SK-N-DZ (cell line): ENCODE data around the gene PTPRJ. TPM values are rescaled to one million over a fixed set of nuclear protein-coding genes. Genes with fewer than 3 reads are reported as not detected.
"Not testable (repeated sequence)": the region's sequence is repeated elsewhere in the genome, so short reads cannot be mapped to it uniquely, and the experiment has no call there.

Experiments used
- DNase-seq: peaks from one replicate; pipeline ENCODE4 v3.0.0-alpha.2; 2015; ENCODE audit warnings: low spot score
- polyA plus RNA-seq, 2 experiments: library from polyadenylated mRNA; depleted of rRNA; stranded (reverse); fragments of >200 nt; gene quantifications; 2 replicates each; pipeline ENCODE4 v1.2.3, GENCODE V29; 2014

The PTPRJ gene
- 0.14 and 0.30 TPM in 2 replicates for polyA plus RNA-seq (2014; cell fraction: cytosol; rRNA removed)
- 0.12 TPM in 1 of 2 replicates, not detected in the other for polyA plus RNA-seq (2014; cell fraction: nucleus; rRNA removed)

DNA sequence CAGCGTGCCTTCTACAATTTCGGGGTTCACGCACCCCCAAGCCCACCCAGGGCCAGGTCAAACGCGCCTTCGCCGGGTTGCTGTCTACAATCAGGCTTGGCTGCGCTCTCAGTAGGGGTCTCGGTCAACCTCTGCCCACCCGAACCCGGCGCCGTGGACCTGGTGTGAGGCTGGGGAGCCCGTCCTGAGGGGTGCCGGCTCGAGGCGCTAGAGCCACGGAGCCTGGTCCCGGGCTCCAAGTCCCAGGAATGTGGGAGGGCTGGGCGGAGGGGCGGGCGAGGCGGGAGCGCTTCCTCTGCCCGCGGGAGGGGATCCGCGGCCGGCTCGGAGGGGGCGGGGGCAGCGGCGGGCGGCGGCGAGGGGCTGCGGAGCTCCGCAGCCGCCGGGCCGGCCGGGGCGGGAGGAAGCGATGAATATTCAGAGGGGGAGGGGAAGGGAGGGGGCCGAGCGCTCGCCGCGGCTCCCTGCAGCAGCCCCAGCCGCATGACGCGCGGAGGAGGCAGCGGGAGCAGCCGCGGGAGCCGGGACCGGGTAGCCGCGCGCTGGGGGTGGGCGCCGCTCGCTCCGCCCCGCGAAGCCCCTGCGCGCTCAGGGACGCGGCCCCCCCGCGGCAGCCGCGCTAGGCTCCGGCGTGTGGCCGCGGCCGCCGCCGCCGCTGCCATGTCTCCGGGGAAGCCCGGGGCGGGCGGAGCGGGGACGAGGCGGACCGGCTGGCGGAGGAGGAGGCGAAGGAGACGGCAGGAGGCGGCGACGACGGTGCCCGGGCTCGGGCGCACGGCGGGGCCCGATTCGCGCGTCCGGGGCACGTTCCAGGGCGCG, at the start of gene PTPRJ:
PTPRJ (plus strand) TSS at position 472 of the 819 bp plus-strand sequence. CDS start 354 bp downstream, outside the sequence.
- DNase-seq: no peak

DNA sequence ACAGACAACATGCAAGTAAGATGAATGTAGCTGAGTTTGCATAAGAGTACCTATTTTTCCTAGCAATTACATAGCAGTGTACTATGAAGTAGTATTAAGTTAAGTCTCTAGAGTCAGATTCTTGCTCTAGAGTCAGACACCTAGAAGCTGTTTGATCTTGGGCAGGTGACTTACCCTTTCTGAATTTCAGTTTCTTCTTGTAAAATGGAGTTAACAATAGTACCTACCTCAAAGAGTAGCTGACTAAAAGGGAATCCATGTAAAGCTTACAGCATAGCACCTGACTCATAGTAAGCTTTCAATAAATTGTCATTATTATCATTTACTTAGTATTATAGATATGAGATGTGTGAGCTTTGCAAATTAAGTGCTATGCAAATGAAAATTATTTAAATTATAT, 47.8 kb upstream of the PTPRJ start:
- DNase-seq: no peak

DNA sequence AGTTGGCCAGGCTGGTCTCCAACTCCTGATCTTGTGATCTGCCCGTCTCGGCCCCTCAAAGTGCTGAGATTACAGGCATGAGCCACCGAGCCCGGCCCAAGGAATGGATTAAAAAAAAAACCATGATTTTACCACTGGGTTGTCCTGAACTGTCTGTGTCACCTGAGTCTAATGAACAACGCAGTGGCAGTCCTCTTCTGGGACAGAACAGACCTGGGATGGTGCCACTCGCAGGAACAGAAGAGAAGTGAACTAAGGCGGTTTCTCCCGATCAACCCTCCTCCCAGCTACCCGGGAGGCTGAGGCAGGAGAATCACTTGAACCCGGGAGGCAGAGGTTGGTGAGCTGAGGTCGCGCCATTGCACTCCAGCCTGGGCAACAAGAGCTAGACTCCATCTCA, 46.6 kb upstream of the PTPRJ start:
- not testable (repeated sequence) for DNase-seq

DNA sequence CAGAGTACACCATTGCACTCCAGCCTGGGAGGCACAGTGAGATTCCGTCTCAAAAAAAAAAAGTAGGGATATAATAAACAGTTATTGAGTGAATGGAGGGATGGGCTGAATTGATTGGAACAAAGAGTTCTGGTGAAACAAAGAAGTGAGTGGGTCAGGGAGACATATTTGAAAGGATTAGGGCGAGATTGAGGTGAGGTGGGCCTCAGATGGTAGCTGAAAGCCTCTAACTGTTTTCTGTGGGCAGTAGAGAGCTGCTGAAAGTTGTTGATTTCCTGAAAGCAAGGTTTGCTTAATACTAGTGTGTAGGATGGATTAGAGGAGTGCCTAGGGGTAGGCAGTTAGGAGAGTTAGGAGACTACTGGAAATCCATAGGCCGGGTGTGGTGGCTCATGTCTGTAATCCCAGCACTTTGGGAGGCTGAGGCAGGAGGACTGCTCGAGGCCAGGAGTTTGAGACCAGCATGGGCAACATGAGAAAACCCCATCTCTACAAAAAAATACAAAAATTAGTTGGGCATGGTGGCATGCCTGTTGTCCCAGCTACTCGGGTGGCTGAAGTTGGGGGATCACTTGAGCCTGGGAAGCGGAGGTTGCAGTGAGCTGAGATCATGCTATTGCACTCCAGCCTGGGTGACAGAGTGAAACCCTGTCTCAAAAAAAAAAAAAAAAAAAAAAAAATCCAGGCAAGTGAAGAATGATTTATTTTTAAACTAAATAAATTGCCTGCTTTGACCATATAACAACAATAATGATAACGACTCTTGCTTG, 41.4 kb upstream of the PTPRJ start:
- no peak for DNase-seq

DNA sequence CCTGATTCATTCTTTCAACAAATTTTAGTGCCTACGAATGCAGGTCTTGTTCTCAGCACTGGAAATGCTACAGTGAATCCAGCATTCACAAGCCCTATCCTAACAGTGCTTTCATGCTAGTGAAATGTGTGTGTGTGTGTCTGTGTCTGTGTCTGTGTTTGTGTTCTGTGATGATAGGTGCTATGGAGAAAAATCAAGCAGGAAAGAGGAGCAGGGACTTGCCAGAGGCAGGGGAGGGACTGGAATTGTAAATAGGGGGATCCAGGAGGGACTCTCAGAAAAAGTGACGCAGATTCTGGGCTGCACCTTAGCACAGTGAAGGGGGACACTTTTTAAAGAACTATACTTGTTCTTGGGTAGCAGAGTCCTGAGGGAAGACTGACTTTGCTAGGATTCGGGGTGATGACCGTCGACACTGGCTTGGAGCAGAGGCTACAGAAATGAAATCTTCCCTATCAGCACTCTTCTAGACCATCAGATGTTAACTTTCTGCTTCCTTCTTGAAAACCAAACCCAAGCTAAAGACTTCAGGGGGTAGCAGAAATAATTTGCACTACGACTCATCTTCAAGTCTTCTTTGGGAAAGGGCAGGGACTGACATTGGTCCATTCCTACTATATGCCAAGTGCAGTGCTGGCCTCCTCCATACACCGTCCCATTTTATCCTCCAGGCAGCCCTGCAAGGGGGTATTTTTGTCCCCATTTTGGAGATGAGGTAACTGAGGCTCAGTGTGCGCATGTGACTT, 39.3 kb upstream of the PTPRJ start:
- DNase-seq: no peak

DNA sequence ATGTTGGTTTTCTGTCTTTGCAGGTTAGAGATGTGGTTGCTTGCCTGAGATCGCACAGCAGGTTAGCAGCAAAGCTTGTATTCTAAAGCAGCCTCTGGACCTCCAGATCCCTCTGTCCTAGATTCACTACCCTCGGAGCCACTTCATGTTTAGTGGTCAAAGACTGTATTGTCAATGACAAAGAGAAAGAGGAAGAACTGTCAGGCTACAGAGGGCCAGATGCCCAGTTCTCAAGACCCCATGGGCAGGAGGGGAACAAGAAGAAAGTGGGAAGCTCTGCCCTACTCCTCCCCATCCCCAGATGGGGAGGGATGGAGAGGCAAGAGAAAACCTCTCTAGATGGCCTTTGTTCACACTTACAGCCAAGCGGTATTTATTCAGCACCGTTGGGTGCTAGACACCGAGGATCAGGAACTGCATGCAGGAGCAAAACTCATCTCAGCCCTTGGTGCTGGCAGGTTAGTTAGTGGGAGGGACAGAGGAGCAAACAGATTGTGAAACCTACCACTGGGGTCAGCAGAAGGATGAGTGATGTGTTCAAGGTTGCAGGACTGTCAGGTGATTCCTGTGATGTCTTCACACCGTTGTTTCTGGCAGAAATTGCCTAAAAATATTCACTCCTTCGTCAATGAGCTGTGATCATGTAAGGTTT, 38.3 kb upstream of the PTPRJ start:
- DNase-seq: no peak

DNA sequence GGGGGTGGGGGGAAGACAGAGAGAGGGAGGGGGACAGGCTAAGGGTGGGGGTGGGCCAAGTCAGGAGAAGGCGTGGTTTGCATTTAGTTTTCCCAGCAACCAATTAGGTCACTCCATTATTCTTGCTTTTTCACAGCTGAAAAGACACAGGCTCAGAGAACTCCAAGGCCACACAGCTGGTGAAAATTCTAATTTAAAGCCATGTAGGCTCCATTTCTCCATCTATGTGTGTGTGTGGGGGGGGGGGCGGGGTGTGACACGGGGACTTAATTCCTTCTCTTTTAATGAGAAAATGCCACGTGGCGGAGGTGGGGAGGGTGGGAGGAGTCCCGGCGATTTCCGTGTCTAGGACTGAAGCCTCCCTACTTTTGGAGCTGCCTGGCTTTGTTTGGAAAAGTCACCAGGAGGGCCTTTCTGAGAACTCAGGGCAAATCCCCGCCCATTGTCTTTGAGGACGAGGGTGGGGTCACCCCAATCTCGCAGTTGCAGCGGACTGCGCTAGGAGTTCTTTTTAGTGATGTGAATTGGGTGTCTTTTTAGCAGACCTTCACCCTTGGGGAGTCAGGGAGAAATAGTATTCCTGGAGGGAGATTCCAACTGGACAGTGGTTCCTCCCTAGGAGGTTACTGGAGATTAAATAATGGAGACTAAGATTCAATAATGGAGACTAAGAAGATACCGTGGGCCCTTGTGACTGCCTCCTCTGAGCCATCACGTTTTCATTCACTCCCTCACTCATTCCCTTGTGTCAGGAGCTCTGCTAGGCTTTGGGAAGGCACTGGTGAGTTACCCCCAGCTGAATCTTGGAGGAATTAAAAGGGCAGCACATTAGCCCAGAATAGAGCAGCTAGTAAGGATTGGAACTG, 36.4 kb upstream of the PTPRJ start:
- no peak for DNase-seq

DNA sequence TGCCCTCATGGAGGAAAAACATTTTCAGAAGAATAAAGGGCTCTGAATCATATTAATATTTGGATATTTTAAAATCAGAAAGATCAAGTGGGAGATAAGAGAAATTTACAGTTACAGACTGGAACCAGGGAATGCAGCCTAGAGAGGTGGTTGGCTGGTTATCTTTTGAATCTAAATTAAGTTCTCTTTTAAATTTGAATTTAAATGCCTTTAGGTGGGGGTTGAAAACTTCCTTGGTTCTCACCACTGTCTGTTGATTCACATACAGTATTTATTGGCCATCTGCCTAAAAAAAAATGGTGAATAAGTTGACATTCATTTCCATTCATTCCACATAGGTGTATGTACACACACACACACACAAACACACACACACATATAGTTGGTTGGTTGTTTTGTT, 35.7 kb upstream of the PTPRJ start:
- DNase-seq: no peak

DNA sequence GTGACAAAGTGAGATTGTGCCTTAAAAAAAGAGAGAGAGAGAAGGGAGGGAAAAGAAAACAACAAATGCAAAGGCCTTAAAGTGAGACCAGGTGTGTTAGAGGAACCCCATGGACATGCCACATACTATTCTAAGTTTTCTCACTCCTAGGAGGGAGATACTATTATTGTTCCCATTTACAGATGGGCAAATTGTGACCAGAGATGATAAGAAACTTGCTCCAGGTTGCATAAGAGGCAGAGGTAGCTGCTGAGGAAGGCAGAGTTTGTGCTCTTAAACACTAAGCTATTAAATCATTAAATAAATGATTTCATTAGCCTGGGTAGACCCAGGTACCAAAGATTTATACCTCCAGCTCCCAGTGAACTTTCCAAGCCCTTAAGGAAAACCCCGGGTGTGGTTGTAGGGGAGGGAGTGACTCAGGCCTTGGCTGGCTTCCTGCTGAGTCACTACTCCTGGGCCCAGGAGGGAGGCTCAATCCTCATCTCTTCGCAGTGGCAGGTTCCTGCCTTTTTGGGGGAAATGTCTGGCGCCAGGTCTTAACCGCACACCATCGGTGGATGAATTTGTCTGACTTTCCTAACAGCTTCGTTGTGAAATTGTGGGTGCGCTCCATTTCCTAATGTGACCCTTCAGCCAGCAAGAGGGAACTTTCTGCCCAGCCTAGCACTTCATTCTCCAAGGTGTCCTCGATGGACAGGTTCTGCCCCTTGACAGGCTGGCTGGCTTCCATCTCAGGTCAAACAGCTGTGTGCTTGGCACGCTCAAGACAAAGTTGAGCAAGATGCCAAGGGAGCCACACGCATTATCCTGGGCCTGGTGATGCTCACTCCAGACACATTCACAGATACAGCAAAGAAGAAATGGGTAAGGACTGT, 33.4 kb upstream of the PTPRJ start:
- DNase-seq: no peak

DNA sequence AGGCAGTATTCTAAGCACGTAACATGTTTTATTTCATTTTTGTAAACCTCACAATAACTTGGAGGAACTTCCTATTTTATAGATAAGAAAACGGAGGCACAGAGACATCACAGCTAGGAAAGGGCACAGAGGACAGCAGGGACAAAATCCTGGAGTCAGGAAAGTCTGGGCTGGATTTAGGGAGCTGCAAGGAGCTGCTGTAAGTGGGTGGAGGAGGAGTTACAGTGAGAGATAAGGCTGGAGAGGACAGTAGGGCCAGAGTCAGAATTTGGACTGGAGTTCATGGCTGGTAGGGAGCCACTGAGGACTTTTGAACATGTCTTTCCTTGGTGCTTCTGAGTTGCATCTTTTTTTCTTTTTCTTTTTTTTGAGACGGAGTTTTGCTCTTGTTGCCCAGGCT, 32.2 kb upstream of the PTPRJ start:
- DNase-seq: no peak

DNA sequence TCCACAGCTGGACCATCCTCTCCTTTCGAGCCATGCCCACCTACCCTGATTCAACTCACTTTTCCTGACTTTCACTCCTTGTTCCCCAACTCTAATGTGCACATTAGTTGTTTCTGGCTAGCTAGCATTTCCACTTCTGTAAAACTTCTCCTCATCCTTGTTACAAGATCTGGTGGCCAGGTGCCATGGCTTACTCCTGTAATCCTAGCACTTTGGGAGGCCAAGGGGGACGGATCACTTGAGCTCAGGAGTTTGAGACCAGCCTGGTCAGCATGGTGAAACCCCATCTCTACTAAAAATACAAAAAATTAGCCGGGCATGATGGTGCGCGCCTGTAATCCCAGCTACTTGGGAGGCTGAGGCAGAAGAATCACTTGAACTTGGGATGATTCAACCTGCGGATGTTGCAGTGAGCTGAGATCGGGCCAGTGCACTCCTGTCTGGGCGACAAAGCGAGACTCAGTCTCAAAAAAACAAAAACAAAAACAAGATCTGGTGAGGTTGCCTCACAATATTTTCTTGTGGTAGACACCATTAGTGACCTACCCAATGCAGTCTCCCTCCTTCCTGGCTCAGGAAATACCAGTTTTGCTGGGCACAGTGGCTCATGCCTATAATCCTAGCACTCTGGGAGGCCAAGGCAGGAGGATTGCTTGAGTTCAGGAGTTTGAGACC, 31.2 kb upstream of the PTPRJ start:
- not testable (repeated sequence) for DNase-seq

DNA sequence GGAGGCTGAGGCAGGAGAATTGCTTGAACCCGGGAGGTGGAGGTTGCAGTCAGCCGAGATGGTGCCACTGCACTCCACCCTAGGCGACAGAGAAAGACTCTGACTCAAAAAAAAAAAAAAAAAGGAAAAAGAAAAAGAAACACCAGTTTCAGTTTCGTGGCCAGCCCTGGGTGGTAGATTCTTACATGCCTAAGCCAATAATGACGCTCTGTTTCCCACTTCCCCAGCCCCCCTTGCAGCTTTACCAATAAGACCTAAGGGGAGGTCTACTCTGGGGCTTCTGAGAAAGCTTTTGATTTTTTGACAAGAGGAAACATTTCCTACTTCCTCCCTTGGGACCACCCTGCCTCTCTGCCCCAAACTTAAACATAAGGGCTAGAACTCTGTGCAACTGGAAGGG, 30.0 kb upstream of the PTPRJ start:
- DNase-seq: no peak

DNA sequence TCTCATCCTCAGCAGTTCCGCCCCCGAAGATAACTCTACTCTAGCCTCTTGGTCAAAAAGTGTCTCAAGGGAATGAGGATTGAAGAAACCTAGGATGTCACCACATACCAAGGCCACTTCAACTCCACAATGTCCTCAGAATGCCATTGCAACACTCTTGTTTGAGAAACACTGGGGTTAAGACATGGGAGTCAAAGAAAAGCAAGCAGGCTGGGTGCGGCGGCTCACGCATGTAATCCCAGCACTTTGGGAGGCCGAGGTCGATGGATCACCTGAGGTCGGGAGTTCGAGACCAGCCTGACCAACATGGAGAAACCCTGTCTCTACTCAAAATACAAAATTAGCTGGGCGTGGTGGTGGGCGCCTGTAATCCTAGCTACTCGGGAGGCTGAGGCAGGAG, 28.9 kb upstream of the PTPRJ start:
- not testable (repeated sequence) for DNase-seq

DNA sequence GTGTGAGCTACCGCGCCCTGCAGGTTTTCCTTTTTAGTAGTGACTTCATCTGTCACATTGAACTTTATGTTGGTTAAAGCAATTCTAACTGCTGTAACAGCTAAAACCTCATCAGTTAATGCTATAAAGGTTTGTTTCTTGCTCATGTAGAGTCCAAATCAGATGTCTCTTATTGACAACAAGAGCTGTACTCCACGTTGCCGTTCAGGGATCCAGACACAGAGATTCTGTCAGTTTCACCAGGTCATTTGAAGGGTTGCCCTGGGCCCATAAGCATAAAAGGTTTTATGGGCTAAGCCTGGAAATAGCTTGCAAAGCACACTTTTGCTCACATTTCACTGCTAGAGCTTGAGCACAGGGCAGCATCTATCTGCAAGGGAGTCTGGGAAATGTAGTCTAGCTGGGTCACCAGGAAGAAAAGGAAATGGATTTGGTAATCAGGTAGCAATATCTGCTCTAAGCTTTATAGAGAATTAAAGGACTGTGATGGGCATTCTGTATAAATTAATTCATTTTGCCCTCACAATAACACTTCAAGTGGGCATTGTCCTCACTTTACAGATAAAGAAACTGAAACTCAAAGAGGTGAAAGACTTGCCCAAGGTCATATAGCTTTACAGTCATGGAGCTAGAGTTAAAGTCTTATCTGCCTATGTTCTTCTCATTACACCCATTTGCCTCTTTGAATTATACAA, 25.2 kb upstream of the PTPRJ start:
- no peak for DNase-seq

DNA sequence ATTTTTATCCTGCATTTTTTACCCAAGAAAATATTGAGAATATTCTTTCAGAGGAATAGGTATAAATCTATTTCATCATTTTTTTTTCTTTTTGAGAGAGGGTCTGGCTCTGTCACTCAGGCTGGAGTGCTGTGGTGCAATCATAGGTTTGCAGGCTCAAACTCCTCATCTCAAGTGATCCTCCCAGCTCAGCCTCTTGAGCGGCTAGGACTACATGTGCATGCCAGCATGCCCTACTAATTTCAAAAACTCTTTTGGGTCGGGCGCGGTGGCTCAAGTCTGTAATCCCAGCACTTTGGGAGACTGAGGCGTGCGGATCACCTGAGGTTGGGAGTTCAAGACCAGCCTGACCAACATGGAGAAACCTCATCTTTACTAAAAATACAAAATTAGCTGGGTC, 20.3 kb upstream of the PTPRJ start:
- no peak for DNase-seq

DNA sequence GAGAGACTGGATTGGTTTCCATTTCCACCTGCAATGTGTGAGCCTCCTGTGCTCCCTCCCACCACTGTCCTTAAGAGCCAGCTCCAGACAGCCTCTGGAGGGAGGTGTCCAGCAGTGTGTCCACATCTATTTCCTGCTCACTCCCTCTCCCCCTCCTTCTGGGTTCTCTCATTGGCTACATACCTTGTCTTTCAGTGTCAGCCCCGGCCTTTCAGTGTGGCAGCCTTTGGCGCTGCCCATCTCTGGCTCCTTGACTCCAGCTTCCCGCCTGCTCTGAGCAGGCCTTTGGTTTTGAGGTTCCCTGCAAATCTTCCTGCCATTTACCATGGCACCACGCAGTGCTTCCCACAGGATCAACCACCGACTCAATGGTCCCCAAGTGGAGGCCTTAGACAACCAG, 19.0 kb upstream of the PTPRJ start:
- no peak for DNase-seq

DNA sequence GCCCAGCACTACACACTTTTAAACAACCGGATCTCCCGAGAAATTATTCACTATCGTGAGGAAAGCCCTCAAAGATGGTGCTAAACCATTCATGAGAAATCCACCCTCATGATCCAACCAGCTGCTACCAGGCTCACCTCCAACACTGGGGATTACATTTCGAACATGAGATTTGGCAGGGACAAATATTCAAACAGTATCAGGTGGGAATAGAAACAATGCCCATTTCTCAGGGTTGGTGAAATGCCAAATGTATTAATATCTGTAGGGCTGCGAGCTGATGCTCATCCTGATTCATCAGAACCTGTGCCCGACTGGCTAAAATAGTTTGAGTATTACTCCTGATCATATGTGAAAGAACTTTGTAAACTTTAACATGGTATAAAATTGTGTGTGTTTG, 15.8 kb upstream of the PTPRJ start:
- no peak for DNase-seq
